ENCODE measurements around the gene MOB3B. TPM values are rescaled to one million over a fixed set of nuclear protein-coding genes. Genes with fewer than 3 reads are reported as not detected.

The MOB3B gene
- total and polyA plus RNA-seq, 2 donors (not counting 1 experiment from before 2014, with no cell fraction given) = under 0.01 to 0.15 TPM

DNA sequence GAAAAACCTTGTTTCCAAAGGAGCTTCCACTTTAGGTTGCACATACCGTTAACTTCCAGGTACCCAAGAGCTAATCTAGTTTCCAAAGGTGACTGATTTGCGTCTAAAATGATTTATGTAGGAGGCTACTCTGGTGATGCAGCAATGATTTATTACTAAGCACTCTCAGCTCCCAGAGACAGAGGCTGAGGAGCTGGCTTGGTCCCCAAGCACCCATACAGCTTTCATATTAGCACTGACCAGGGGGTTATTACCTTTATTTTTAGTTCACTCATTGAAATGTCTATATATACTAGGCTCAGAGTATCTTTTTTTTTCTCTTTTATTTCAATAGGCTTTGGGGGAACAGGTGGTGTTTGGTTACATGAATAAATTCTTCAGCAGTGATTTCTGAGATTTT lies 141.5 kb downstream of the MOB3B start:
- Histone ChIP-seq H3K27ac (ENCODE audit: insufficient read depth, low read length) (no peak overlapping the region), H3K36me3 (ENCODE audit: control insufficient read depth, insufficient read depth, low read length) (no peaks in the 10 kb centered on the region), H3K4me1 (ENCODE audit: control insufficient read depth, extremely low read depth, insufficient read depth, low read length) (no peaks in the 10 kb centered on the region), H3K27me3 (ENCODE audit: control insufficient read depth, insufficient read depth, low read length) (no peaks in the 10 kb centered on the region), H4K20me1 (ENCODE audit: control insufficient read depth, extremely low read depth, insufficient read depth, low read length) (no peaks in the 10 kb centered on the region), H2AFZ (ENCODE audit: low read length) (no peak overlapping the region), H3K79me2 (ENCODE audit: control insufficient read depth, insufficient read depth, low read length) (no peaks in the 10 kb centered on the region), H3K4me2 (ENCODE audit: extremely low read depth, insufficient read depth, low read length) (no peak overlapping the region), H3K4me3 (replicated peaks in 1 of 4; ENCODE audit: control extremely low read depth in 1 of 4, insufficient read depth in 1 of 4, low read depth in 3 of 4, low read length in 4 of 4) (no peak overlapping the region), H3K9me3 (ENCODE audit: control insufficient read depth, insufficient read depth, low read depth, low read length) (no peaks in the 10 kb centered on the region), H3K9ac (ENCODE audit: insufficient read depth, low read length) (no peak overlapping the region)
- TF ChIP-seq EZH2 (IDR thresholded peaks at IDR 0.05; ENCODE audit: low read length, missing control alignments) = no peak
- TF ChIP-seq, protein P1, sequence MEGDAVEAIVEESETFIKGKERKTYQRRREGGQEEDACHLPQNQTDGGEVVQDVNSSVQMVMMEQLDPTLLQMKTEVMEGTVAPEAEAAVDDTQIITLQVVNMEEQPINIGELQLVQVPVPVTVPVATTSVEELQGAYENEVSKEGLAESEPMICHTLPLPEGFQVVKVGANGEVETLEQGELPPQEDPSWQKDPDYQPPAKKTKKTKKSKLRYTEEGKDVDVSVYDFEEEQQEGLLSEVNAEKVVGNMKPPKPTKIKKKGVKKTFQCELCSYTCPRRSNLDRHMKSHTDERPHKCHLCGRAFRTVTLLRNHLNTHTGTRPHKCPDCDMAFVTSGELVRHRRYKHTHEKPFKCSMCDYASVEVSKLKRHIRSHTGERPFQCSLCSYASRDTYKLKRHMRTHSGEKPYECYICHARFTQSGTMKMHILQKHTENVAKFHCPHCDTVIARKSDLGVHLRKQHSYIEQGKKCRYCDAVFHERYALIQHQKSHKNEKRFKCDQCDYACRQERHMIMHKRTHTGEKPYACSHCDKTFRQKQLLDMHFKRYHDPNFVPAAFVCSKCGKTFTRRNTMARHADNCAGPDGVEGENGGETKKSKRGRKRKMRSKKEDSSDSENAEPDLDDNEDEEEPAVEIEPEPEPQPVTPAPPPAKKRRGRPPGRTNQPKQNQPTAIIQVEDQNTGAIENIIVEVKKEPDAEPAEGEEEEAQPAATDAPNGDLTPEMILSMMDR (conservative IDR thresholded peaks at IDR 0.05 in 1 of 2, IDR thresholded peaks at IDR 0.05 in 1 of 2; ENCODE audit: low read depth in 1 of 2, low read length in 2 of 2) = no peak
- DNase-seq (ENCODE audit: low read depth in 2 of 2) = no peak

DNA sequence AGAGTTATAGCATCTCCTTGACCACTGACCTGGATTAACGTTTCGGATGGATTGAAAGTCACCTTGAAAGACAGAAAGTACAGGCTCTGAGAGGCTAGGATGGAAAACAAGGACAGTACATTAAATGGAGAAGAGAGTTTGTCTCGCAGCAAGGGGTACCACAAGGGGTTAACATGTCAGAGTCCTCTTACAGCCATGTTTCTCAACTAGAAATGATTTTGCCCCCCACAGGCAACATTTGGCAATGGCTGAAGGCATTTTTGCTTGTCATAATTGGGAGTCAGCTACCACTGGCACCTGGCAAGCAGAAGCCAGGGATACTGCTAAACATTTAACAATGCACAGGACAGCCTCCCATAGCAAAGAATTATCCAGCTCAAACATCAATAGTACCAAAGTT lies 141.9 kb downstream of the MOB3B start:
- no peak overlapping the region for H3K4me3 ChIP-seq (replicated peaks in 1 of 4; ENCODE audit: control extremely low read depth in 1 of 4, insufficient read depth in 1 of 4, low read depth in 3 of 4, low read length in 4 of 4)

DNA sequence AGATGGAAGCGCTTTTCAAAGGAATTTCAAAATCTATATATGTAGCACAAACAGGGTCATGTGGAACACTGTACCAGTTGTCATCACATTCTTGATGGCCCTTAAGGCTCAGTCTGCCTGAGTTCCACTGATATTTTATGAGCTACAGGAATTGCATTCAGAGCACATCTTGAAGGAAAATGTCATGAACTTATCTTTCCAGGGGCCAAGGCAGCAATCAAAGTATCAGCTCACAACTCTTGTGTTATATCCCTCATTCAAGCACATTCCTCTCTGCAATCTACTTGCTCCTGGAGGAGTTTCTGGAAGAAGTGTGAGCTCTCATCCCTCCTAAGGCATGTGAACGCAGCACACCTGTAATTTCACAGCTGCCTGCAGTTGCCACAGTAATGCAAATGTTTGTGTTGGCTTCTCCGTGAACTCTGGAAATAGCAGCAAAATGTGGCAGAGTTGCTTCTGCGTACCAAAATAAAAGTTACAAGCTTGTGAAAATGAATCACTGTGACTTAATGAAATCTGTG lies 143.0 kb downstream of the MOB3B start:
- no peaks in the 10 kb centered on the region for H3K4me1 ChIP-seq (ENCODE audit: control insufficient read depth, extremely low read depth, insufficient read depth, low read length)
- H3K9me3 ChIP-seq (ENCODE audit: control insufficient read depth, insufficient read depth, low read depth, low read length) = no peaks in the 10 kb centered on the region
- H3K27me3 ChIP-seq (ENCODE audit: control insufficient read depth, insufficient read depth, low read length) = no peaks in the 10 kb centered on the region
- H3K9ac ChIP-seq (ENCODE audit: insufficient read depth, low read length) = no peak overlapping the region
- no peaks in the 10 kb centered on the region for H3K79me2 ChIP-seq (ENCODE audit: control insufficient read depth, insufficient read depth, low read length)
- H2AFZ ChIP-seq (ENCODE audit: low read length) = no peak overlapping the region
- no peaks in the 10 kb centered on the region for H4K20me1 ChIP-seq (ENCODE audit: control insufficient read depth, extremely low read depth, insufficient read depth, low read length)
- no peak overlapping the region for H3K4me3 ChIP-seq (replicated peaks in 1 of 4; ENCODE audit: control extremely low read depth in 1 of 4, insufficient read depth in 1 of 4, low read depth in 3 of 4, low read length in 4 of 4)
- no peak for DNase-seq (ENCODE audit: low read depth in 2 of 2)
- TF ChIP-seq EZH2 (IDR thresholded peaks at IDR 0.05; ENCODE audit: low read length, missing control alignments) = no peak
- TF ChIP-seq, protein P1 (conservative IDR thresholded peaks at IDR 0.05 in 1 of 2, IDR thresholded peaks at IDR 0.05 in 1 of 2; ENCODE audit: low read depth in 1 of 2, low read length in 2 of 2) = no peak
- no peaks in the 10 kb centered on the region for H3K36me3 ChIP-seq (ENCODE audit: control insufficient read depth, insufficient read depth, low read length)
- H3K27ac ChIP-seq (ENCODE audit: insufficient read depth, low read length) = no peak overlapping the region
- no peak overlapping the region for H3K4me2 ChIP-seq (ENCODE audit: extremely low read depth, insufficient read depth, low read length)

More for the DNA sequence above, 141.9 kb downstream of the MOB3B start:
- Histone ChIP-seq H3K4me2 (ENCODE audit: extremely low read depth, insufficient read depth, low read length) (no peak overlapping the region), H3K9ac (ENCODE audit: insufficient read depth, low read length) (no peak overlapping the region), H4K20me1 (ENCODE audit: control insufficient read depth, extremely low read depth, insufficient read depth, low read length) (no peaks in the 10 kb centered on the region), H3K27ac (ENCODE audit: insufficient read depth, low read length) (no peak overlapping the region), H2AFZ (ENCODE audit: low read length) (no peak overlapping the region), H3K27me3 (ENCODE audit: control insufficient read depth, insufficient read depth, low read length) (no peaks in the 10 kb centered on the region), H3K79me2 (ENCODE audit: control insufficient read depth, insufficient read depth, low read length) (no peaks in the 10 kb centered on the region), H3K36me3 (ENCODE audit: control insufficient read depth, insufficient read depth, low read length) (no peaks in the 10 kb centered on the region), H3K4me1 (ENCODE audit: control insufficient read depth, extremely low read depth, insufficient read depth, low read length) (no peaks in the 10 kb centered on the region), H3K9me3 (ENCODE audit: control insufficient read depth, insufficient read depth, low read depth, low read length) (no peaks in the 10 kb centered on the region)
- TF ChIP-seq EZH2 (IDR thresholded peaks at IDR 0.05; ENCODE audit: low read length, missing control alignments) = no peak
- TF ChIP-seq, protein P1 (conservative IDR thresholded peaks at IDR 0.05 in 1 of 2, IDR thresholded peaks at IDR 0.05 in 1 of 2; ENCODE audit: low read depth in 1 of 2, low read length in 2 of 2) = no peak
- no peak for DNase-seq (ENCODE audit: low read depth in 2 of 2)
